8988T (cell line): ENCODE data around the gene TACC3.

Experiments
- DNase-seq: peaks from one replicate; pipeline ENCODE4 v3.0.0; 2011

The TACC3 gene

DNA sequence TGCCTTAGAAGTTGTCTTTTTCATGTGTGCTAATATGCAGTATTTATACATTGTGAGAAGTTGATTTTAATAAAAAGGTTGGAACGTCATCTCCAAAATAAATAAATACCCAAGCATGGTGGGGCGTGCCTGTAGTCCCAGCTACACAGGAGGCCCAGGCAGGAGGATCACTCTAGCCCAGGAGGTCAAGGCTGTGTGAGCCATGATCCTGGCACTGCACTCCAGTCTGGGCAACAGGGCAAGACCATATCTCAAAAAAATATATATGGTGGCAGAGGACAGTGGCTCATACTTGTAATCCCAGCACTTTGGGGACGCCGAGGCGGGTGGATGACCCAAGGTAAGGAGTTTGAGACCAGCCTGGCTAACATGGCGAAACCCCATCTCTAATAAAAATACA lies 15.6 kb upstream of the TACC3 start:
- no peak for DNase-seq

DNA sequence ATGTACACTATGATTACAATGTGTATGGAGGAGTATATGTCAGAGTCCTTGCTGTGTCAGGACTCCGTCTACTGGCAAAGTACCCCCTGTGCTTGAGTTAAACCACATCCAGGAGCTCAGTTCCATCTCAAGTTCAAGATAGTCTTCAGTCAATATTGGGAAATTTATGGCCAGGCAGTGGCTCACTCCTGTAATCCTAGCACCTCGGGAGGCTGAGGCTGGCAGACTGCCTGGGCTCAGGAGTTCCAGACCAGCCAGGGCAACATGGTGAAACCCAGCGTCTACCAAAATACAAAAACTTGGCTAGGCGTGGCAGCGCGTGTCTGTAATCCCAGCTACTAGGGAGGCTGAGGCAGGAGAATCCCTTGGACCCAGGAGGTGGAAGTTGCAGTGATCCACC lies 15.0 kb upstream of the TACC3 start:
- DNase-seq = no peak

- no peak for DNase-seq
These were observed 12.7 kb upstream of the TACC3 start for GRCh38 chr4:1708581-1708980.

DNA sequence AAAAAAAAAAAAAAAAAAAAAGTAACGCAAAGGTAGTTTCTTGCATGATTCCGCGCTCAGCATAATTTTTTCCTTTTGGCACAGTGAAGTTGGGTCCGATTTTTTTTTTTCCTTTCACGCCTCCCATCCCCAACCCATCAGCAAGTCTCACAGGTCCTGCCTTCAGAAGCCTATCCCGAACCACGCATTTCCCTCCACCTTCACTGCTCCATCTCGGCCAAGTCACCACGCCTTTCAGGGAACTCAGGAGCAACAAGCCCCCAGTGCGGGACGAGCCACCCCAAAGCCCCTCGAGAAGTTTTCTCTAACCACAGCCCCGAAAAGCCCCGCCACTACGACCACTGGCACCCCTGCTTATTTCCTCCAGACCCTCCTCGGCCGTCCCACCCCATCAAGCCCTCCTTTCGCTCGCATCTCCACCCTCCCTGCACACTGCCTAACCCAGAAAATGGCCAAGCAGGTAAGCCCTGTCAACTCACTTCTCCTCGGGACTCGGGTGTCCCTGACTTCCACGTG lies 10.2 kb upstream of the TACC3 start:
- DNase-seq = no peak

GRCh38 chr4:1711571-1712215 lies 9.6 kb upstream of the TACC3 start:
- DNase-seq = peak; percentile 53

DNA sequence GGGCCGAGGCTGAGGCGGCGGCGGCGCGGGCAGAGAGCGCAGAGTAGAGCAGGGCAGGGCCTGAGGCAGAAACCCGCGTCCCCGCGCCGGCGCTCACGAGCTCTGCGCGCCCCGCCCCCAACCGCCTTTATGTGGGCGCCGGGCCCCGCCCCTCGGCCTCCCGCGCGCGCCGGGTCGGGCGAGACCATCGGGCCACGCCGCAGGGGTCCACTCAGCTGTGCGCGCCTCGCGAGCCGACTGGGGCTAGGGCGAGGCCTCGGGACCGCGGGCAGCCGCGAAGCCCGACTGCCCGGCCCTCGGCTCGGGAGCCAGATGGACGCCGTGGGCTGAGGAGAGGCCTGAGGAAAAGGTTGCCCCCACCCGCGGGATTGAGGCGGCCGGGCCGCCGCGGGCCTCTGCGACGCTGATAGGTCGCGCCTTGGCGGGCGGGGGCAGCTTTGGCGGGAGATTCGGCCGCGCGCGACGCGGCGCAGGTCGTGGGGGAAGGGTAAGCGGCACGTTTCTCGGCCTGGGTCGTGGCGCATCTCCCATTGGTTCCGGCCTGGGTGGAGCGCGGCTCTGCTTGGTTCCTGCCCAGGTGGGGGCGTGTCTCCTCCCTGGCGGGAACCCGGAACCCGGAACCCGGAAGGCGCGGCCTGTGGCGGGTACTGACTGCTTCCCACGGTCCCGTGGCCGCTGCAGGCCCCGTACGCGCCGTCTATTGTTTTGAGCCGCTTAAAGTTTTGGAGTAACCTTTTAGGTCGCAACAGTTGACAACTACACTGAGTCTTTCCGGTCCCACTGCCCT lies 8.9 kb upstream of the TACC3 start, which contains the start of gene SLBP:
TSS of gene SLBP (minus strand) at position 104 of the 787 bp plus-strand sequence. CDS start 131 bp downstream, outside the sequence.
- DNase-seq = peak; percentile 100

DNA sequence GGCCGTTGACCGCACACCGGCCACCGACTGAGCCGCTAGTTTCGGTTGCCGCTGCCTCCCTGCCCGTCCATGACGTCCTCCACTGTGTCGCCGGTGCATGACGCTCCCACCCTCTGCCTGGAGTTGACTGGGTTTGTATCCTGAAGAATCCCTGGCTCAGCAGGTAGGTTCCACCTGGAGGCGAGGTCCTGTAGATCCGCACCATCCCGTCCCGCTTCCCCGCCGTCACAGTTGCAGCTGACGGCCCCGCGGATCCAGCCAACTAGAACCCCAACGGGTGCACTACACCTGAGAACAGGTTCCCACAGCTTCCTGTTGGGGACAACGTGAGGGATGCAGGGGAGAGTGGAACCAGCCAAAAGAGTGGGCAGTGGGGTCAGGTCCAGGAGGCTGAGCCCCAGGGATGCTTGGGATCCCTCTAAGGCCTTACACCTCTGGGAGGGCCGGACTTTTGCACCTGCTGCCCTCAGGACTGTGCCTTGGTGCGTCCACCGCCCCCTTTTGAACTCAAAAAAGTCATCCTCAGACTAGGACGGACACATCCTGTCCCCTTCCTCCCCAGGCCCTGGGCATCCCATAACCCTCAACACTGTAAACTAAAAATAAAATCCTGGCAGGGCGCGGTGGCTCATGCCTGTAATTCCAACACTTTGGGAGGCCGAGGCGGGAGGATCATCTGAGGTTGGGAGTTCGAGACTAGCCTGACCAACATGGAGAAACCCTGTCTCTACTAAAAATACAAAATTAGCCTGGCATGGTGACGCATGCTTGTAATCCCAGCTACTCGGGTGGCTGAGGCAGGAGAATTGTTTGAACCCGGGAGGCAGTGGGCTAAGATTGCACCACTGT lies 8.1 kb upstream of the TACC3 start:
- no peak for DNase-seq

- DNase-seq = no peak
These were observed 6.9 kb upstream of the TACC3 start for GRCh38 chr4:1714303-1715001.

GRCh38 chr4:1715002-1715758 lies 6.1 kb upstream of the TACC3 start:
- DNase-seq = no peak

GRCh38 chr4:1716065-1716945 lies 5.0 kb upstream of the TACC3 start:
- DNase-seq = no peak

DNA sequence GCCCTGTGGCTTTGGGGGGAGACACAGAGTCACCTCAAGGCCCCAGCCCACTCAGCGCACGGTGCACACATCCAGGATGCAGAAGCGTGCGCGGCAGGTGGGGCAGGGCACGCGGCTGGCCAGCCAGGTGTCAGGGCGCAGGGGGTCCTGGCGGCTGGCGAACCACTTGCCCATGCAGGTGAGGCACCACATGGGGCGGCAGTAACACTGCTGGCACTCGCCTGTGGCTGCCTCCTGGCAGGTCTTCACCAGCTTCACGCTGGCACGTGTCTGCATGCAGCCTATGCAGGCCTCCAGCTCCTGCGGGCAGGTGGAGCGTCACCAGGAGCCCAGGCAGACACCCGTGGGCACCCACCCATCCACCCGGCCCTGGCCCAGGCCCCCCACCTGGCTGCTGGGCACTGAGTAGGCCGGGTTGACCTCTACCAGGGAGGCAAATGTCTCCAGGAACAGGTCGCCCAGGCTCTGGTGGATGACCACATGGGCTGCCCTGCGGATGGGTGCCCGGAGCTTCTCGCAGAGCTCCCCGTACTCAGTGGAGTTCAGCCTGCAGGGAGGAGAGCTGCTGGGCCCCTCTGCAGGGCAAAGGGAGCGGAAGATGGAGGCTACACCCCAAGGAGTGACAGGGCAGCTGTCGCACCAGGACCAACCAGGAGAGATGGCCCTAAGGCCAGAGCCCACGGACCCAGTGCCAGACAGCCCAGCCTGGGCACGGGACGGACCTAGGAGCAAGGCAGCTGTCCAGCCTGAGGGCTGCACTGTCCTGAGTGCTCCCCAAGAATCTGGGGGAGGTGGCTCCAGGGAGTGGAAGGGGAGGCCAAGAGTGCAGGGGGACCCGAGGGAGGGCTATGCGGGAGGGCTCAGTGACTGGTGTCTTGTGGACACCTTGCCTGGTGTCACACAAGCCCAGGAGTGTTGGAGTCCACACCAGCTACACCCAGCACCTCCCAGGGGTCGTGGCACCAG lies 3.9 kb upstream of the TACC3 start:
- DNase-seq = no peak

DNA sequence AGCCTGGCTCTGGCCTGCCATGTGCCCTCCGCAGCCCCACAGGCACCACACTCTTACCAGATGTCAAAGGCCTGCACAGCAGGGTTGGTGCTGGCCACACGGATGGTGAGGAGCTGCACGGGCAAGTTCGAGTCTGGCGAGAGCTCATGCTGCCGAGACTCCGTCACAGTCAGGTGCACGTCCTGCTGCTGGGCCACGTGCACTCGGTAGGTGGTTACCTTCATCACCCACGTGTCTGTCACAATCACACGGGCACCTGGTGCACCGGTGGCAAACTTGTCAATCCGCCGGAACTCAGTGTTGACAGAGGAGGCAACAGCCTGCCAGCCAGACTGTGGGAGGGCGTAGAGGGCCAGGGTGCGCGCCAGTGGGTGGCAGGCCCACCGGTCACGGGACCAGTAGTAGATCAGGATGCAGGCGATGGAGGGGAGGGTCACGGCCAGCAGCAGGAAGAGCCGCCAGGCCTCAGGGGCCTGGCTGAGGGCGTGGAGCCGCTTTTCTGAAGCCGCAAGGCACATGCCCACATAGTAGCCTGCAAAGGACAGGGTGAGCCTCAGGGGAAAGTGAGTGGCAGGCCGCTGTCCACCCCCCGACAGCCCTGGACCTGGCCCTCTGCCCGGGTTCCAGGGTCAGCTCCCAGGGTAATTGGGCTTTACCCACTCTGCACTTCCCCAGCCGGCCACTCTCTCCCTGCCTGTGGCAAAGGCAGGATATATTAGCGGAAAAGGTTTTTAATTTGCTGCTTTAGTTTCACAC lies 3.0 kb upstream of the TACC3 start:
- DNase-seq = no peak

- DNase-seq = no peak
These were observed 948 bp upstream of the TACC3 start for GRCh38 chr4:1720163-1720983.

- DNase-seq = no peak
These were observed 587 bp downstream of the TACC3 start for GRCh38 chr4:1721666-1722550.

- DNase-seq = no peak
These were observed 1.3 kb downstream of the TACC3 start for GRCh38 chr4:1722551-1723118.

DNA sequence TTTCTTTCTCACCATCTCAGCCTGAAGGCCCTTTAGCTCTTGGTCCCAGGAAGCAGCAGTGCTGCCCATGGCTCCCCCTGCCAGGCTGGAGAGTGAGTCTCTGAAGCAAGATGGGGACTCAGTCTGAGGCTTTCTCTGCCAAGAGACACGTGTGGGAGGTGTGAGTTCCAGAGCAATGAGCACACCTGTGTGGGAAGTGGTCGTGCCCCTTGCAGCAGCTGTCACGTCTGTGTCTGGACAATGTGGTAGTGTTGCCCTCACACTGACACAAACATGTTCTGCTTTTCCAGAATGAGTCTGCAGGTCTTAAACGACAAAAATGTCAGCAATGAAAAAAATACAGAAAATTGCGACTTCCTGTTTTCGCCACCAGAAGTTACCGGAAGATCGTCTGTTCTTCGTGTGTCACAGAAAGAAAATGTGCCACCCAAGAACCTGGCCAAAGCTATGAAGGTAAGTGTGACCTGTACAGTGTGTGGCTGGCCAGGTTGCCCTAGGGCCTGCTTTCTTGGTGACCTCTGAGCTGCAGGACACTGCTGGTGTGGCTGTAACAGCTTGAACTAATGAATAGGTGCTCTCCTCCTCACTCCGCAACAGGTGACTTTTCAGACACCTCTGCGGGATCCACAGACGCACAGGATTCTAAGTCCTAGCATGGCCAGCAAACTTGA lies 1.9 kb downstream of the TACC3 start:
- DNase-seq = no peak
